Effector CD4-positive, alpha-beta T cell (primary cell): ENCODE data around the gene BCAS3.

Experiments
- DNase-seq: peaks from one replicate; pipeline ENCODE4 v3.0.0-alpha.2; 2020

Gene BCAS3

GRCh38 chr17:61174310-61174709 is 496.7 kb downstream of the BCAS3 start:
- DNase-seq = no peak

- no peak for DNase-seq
Observed at GRCh38 chr17:61175298-61176142, 497.9 kb downstream of the BCAS3 start.

DNA sequence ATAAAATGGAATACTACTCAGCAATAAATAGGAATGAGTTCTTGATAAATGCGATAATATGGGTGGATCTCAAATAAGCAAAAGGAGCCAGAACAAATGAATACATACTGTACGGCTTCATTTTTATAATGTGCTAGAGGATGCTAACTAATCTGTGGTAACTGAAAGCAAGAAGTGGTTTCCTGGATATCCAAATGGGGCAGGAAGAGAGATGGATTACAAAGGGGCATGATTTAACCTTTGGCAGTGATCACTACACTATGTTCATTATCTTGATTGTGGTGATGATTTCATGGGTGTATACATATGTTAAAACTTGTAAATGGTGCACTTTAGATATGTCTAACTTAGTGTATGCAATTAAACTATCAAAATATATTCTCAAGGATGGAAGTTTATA is 499.7 kb downstream of the BCAS3 start:
- DNase-seq = no peak

- no peak for DNase-seq
Observed at GRCh38 chr17:61178284-61178683, 500.6 kb downstream of the BCAS3 start.

DNA sequence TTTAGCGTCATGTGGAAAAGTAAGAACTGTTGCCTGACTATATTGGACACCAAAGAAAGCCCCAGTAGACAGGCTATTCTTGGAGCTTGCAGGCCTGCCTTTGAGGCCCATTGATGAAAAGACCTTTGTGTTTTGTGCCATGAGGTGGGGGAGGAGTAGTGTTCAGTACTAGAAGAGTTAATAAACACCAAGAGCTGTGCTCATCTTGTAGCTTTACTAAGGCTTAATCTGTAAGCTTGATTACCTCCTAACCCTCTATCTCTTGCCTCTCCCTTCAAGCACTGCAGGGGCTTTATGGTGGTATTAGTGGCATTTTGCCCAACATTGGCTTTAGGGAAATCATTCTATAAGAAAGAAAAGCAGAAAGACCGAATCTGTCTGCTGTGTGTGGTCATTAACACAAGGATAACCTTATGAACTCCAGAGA is 501.7 kb downstream of the BCAS3 start:
- DNase-seq = no peak

- no peak for DNase-seq
Observed at GRCh38 chr17:61183793-61184192, 506.1 kb downstream of the BCAS3 start.

DNA sequence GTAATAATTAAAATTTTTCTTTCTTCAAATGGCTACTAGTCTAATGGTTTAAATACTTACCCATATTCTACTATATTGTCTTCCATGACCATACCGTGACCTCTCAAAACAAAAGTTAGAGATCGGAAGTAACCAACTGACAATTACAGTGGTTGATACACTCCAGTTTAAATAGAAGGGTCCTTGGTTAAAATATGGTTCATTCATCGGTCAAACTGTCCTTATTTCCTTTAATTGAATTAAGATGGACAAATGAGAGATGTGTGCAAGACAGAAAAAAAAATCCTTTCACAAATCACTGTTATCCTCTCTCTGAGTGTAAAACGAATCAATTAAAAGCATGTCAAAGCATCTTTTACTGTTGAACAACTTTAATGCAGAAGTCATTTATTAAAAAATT is 507.7 kb downstream of the BCAS3 start:
- no peak for DNase-seq

- no peak for DNase-seq
Observed at GRCh38 chr17:61187038-61187437, 509.4 kb downstream of the BCAS3 start.

GRCh38 chr17:61188081-61188480 is 510.4 kb downstream of the BCAS3 start:
- DNase-seq = no peak

GRCh38 chr17:61189968-61190367 is 512.3 kb downstream of the BCAS3 start:
- no peak for DNase-seq

DNA sequence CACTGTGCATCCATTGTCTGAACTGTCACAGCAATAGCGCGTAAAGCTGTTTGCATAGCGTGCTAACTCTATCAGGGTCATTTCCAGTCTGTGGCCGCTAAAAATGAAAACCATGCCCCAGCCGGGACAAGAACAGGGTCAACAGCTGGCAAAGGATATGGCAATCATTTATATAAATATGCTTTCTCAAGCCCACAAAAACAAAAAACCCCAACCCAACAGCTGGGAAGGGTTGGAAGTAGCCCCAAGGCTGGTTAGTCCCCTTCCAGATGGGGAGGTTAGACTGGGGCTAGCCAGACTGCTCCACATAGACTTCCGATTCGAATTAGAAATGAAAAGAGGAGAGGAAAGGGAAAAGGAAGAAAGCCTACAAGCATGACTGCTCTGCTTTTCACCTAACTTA is 518.7 kb downstream of the BCAS3 start:
- DNase-seq = no peak

DNA sequence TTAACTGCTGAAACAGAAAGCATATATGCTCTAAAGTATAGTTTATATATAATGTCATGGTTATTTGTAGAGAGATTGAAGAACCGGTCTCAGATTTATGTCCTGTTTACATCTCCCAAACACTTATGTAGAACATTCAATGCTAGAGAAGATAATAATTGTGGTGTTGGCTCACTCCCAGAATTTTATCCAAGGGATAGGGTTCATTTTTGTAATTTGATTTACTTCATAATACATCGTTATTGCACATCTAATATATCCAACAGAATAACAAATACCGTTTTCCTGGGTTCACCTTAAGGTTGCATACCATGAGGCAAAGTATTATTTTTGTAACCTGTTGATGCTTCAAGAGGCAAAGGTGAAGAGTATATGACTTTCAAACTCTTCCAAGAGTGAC is 519.1 kb downstream of the BCAS3 start:
- DNase-seq = no peak

DNA sequence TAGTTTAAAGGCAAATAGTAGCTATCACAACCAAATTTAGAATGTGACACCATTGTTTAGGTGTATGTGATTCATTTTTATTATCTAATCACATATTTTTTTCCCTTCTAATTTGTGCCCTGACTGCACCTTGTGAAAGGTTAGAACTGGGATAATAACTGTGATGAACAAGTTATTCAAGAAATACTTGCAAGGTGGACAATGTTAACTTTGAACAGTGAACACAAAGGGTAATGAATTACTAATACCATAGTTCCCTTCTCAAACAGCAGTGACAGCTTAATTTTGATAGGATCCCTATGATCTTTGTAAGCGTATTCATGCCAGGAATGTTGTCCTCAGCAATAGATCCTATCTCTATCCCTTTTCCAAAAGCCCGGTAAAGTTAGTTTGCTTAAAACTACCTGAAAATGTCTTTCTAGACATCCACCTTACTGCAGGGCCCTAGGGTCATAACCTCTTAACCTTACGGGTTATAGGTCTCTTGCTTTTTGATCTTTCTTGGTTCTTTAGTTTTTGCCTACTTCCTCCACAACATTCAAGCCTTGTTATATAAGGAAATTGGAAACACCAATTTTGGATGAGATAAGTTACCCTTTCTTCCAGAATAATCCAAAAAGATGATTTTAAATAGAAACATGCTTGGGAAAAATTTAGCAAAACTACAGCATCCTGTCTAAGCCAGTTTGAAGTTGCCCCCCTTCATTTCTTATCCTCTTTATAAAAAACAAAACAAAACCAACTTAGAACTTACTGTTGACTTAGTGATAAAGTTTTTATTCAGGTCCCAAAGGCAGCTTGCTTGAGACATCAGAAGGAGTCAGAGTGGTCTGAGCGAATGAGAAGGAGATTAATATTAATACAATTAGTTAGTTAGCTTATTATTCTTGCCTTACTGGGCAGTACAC is 522.0 kb downstream of the BCAS3 start:
- DNase-seq = no peak

DNA sequence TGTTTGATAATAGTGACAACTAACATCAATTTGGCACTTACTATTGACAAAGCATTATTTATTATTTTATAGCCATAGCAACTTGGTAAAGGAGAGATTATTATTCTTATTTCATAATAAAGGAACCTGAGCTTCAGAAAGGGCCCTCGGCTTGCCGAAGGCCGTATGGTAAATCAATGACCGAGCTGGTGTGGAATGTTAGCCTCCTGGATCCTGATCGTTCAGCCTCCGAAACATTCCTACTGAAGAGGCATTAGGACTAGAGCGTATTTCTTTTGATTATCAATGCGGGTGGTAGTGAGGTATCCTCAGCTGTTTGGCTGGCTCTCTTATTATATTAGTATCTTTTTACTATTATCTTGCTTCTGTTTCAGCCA is 522.7 kb downstream of the BCAS3 start:
- no peak for DNase-seq

DNA sequence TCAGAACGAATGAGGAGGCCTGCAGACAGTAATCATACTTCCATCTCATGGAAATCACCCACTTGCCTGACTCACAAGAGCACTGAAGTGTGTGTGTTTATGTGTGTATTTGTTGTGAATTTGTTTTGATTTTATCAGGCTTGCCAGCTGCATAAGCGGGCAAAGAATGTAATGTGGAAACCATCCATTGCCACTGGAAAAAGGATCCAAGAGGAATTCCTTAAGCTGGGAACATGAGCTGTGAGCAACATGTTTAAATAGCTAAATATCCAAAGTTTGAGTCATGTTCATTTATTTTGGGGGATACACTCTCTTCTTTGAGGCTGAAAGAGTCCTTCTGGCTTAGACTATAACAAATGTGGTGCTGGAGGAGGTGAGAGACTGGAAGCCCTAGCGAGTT is 523.6 kb downstream of the BCAS3 start:
- DNase-seq = no peak

DNA sequence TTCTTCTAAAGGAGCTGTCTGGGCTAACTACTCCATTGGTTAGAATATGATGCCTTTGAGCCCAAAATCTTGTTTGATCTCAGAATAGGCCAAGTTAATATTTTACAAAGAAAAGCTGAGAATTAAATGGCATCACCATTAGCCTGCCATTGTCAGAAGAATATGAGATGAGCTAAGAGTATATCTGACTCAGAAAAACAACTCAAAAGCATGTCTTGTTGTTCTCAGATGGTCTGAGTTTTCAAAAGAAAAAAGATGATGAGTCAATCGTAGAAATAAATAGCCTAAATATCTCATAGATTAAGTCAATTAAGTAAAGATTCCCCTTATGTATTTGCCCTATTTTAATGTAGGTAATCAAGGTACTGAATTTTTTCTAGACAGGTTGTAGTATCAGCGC is 524.9 kb downstream of the BCAS3 start:
- no peak for DNase-seq

GRCh38 chr17:61203671-61204131 is 526.0 kb downstream of the BCAS3 start:
- DNase-seq = no peak

GRCh38 chr17:61204456-61204855 is 526.8 kb downstream of the BCAS3 start:
- no peak for DNase-seq

DNA sequence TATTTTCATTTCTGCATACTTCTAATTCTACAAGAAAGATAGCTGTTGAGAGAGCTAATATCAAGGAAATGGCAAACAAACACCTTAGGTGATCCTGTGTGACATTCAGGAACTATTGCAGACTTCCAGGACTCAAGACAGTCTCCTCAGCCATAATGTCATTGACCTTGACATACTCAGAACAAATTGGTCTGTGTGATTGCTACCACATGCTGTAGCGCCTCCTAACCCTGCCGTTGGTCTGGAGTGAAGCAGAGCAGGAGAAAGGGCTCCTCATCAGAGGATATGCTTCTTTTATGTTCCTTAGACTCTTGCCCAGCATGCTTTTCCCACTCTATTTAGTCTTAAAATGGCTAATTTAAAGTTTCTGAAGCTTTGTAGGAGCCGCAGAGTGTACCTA is 527.8 kb downstream of the BCAS3 start:
- DNase-seq = no peak

DNA sequence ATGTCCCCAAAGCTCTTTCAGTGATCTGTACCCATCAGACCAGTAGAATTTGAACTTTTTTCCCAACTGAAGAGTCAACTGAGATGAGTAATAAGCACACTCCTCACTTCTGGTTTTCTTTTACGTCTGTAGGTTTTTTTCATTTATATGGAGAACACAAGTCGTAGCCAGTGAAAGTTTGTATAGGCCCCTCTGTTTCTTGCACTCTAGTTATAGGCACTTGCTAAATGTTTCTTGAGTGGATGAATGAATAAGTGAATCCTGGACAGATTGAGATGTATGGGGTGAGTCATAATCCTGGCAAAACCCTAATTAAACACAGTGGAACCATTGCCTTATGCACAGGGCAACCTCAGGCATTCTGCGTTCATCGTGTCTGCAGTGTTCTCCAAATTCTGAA is 528.3 kb downstream of the BCAS3 start:
- DNase-seq = no peak

DNA sequence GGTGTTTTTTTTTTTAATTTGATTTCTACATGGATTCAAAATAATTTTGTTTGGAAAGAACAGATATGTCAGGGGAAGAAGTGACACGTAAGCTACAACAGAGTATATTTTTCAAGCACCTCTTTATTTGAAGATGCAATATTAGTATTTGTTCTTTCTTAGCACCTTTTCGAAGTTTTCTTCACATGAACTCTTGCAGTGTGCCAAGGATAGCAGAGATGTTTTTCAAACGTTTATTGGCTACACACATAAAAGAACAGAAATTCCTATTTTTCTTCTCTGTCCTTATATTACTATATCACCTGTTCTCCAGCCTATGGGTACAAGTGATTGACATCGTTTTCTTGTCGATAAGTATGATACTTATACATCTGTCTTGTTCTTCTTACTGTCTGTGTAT is 529.3 kb downstream of the BCAS3 start:
- no peak for DNase-seq

- DNase-seq = no peak
Observed at GRCh38 chr17:61208301-61209105, 530.9 kb downstream of the BCAS3 start.

DNA sequence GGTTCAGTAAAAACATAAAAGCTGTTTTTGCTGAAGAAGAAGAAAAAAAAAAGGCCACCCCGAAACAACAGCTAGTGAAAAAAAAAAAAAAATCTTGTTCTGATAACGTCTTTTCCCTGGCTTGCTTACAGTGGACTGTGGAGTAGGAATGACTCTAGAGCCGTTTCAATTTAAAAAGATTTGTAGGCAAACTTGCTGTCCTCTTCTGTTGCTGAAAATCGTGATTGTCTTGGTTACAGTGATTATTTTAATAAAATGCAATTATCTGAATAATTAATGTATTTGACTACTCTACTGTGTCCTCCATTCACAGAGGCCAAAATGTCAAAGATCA is 531.4 kb downstream of the BCAS3 start:
- DNase-seq = no peak
